ENCODE results near the gene RNF157.
A peak's percentile ranks its signal among the peaks of the same experiment; 100 is the strongest.

RNF157 gene

GRCh38 chr17:76240461-76241203 lies at the start of gene RNF157:
RNF157 (minus strand) TSS chr17:76240493; CDS start chr17:76240240, 253 bp downstream.
- DNase-seq = peak; percentile 48

GRCh38 chr17:76281573-76282371 lies 41.5 kb upstream of the RNF157 start:
- DNase-seq = no peak

GRCh38 chr17:76280650-76281049 lies 40.4 kb upstream of the RNF157 start:
- no peak for DNase-seq

- no peak for DNase-seq
Observed at GRCh38 chr17:76279742-76280287, 39.5 kb upstream of the RNF157 start.

- peak; percentile 87 for DNase-seq
Observed at GRCh38 chr17:76278952-76279741, 38.9 kb upstream of the RNF157 start.

- DNase-seq = no peak
Observed at GRCh38 chr17:76278268-76278908, 38.1 kb upstream of the RNF157 start.

GRCh38 chr17:76277300-76278267 lies 37.3 kb upstream of the RNF157 start:
- DNase-seq = no peak

- DNase-seq = no peak
Observed at GRCh38 chr17:76276461-76277299, 36.4 kb upstream of the RNF157 start.

- no peak for DNase-seq
Observed at GRCh38 chr17:76276069-76276431, 35.8 kb upstream of the RNF157 start.

- no peak for DNase-seq
Observed at GRCh38 chr17:76275382-76276068, 35.2 kb upstream of the RNF157 start.

- DNase-seq = no peak
Observed at GRCh38 chr17:76274112-76274956, 34.0 kb upstream of the RNF157 start.

GRCh38 chr17:76273445-76274111 lies 33.3 kb upstream of the RNF157 start:
- no peak for DNase-seq

- DNase-seq = no peak
Observed at GRCh38 chr17:76272541-76273444, 32.5 kb upstream of the RNF157 start.

GRCh38 chr17:76271669-76272540 lies 31.6 kb upstream of the RNF157 start:
- DNase-seq = peak; percentile 41

- no peak for DNase-seq
Observed at GRCh38 chr17:76270770-76271668, 30.7 kb upstream of the RNF157 start.
